ENCODE measurements around the gene PCYT2.

- TF ChIP-seq CTCF (tag by site-specific recombination; IDR thresholded peaks at IDR 0.05) (no peak), SP2 (tag by site-specific recombination; IDR thresholded peaks at IDR 0.05) (no peak)
- TF ChIP-seq, protein P1, sequence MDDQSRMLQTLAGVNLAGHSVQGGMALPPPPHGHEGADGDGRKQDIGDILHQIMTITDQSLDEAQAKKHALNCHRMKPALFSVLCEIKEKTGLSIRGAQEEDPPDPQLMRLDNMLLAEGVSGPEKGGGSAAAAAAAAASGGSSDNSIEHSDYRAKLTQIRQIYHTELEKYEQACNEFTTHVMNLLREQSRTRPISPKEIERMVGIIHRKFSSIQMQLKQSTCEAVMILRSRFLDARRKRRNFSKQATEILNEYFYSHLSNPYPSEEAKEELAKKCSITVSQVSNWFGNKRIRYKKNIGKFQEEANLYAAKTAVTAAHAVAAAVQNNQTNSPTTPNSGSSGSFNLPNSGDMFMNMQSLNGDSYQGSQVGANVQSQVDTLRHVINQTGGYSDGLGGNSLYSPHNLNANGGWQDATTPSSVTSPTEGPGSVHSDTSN (CRISPR knock-in tag; IDR thresholded peaks at IDR 0.05), result no peak
These were observed 22.0 kb upstream of the PCYT2 start for GRCh38 chr17:81933178-81933699.

Measured in HEK293 (cell line).